GM11168 (cell line): ENCODE measurements around the gene TSFM.

ENCODE experiments used
- in situ Hi-C: fragments of 300-500 bp; cut with MboI; formaldehyde crosslinking; loops from one replicate; pipeline ENCODE4 v1.12.0; 2022; ENCODE audit warnings: low sequenced_read_pairs; ENCODE audit not compliant: unreplicated experiment

The TSFM gene

GRCh38 chr12:57845478-57846284 lies 63.1 kb downstream of the TSFM start:
- in situ Hi-C loops, result no loop called here

DNA sequence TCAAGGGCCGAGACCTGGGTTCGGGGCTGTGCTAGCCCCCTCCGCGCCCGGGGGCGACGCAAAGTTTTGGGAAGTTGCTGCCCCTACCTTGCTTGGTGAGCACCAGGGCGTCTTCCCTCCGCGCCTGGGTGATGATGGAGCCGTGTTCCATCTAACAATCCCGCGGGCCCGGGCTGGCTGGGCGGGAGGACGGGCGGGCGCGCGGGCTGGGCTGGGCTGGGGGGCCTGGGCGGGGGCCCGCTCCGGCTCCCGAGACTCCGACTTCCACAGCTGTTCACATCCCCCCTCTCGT lies 63.6 kb downstream of the TSFM start:
- in situ Hi-C loops, result no loop called here

DNA sequence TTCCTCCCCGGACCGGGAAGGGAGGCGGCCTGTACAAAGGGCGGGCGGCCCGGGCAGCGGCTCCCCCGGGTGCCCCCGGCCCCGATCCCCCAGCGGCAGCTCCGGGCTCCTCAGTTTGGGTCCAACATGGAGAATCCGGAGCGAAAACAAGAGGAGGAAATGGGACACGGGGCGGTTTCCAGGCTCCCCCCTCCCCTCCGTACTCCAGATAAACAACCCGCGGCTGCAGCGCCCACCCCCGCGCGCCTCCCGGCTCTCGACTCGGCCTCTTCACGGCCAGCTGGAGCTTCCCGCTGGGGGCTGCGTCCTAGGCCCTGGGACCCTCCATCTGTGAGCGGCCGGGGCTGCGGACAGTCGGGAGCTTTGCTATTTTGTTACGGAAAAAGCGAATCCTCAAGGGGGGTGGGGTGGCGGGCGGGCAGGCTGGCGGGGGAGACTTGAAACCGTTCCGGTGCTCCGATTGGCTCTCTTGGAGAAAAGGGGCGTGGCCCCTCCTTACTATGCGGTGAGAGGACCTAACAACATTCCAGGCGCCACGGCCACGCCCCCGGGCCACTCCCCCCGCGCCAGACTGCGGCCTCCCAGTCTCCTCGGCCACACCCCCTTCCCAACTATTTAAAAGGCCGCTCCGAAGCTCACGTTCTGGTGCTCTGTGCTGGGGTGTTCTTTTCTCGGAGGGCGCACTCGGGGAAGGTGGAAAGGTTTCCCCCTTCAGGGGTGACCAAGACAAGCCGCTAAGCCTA lies 64.2 kb downstream of the TSFM start, which contains the start of gene CTDSP2:
Gene CTDSP2 (minus strand): TSS at position 153 of the 743 bp plus-strand sequence. CDS start 294 bp downstream, outside the sequence.
- in situ Hi-C loops, result no loop called here
